Fibroblast of lung (primary cell): Measurements from ENCODE around the gene ARL5B. TPM values are rescaled to one million over a fixed set of nuclear protein-coding genes. Genes with fewer than 3 reads are reported as not detected.

ENCODE experiments used
- DNase-seq, 2 donors: peaks; one replicate each; pipeline versions ENCODE4 v3.0.0 to v3.0.0-alpha.2; 2010; ENCODE audit warnings: low read depth in 2 of 2
- H2AFZ ChIP-seq: 2 replicates; pipeline ENCODE4 v1.5.1; 2012; ENCODE audit warnings: low read length, control low read depth, inconsistent platforms
- H3K27ac ChIP-seq: 2 replicates; pipeline ENCODE4 v1.5.1; 2011; ENCODE audit warnings: low read length, control low read depth; ENCODE audit not compliant: insufficient read depth
- H3K27me3 ChIP-seq: 2 replicates; pipeline ENCODE4 v1.5.1; 2011; ENCODE audit warnings: mild to moderate bottlenecking, low read length; ENCODE audit not compliant: control insufficient read depth, insufficient read depth
- H3K36me3 ChIP-seq: 2 replicates; pipeline ENCODE4 v1.5.1; 2011; ENCODE audit warnings: low read length; ENCODE audit not compliant: control insufficient read depth, insufficient read depth
- H3K4me1 ChIP-seq: 2 replicates; pipeline ENCODE4 v1.5.1; 2011; ENCODE audit warnings: low read length; ENCODE audit not compliant: control insufficient read depth, insufficient read depth; ENCODE audit errors: extremely low read depth
- H3K4me2 ChIP-seq: 2 replicates; pipeline ENCODE4 v1.5.1; 2011; ENCODE audit warnings: low read length, control low read depth; ENCODE audit not compliant: insufficient read depth; ENCODE audit errors: extremely low read depth
- H3K4me3 ChIP-seq, 4 experiments: fragments of 200-600 bp in 1 of 4; sonication (generic) in 1 of 4; replicated peaks in 1 of 4; 2 replicates each; pipeline ENCODE4 v1.5.1; 2011 to 2016; ENCODE audit warnings: low read length in 4 of 4, low read depth in 3 of 4, mild to moderate bottlenecking in 3 of 4, control low read depth in 2 of 4, inconsistent platforms in 1 of 4, mixed read lengths in 1 of 4; ENCODE audit not compliant: insufficient read depth in 1 of 4; ENCODE audit errors: control extremely low read depth in 1 of 4
- H3K79me2 ChIP-seq: 2 replicates; pipeline ENCODE4 v1.5.1; 2012; ENCODE audit warnings: mild to moderate bottlenecking, low read length, inconsistent platforms; ENCODE audit not compliant: control insufficient read depth, insufficient read depth
- H3K9ac ChIP-seq: 2 replicates; pipeline ENCODE4 v1.5.1; 2011; ENCODE audit warnings: mild to moderate bottlenecking, low read length, control low read depth; ENCODE audit not compliant: insufficient read depth
- H3K9me3 ChIP-seq: 2 replicates; pipeline ENCODE4 v1.5.1; 2012; ENCODE audit warnings: low read depth, low read length; ENCODE audit not compliant: control insufficient read depth, insufficient read depth
- H4K20me1 ChIP-seq: 2 replicates; pipeline ENCODE4 v1.5.1; 2011; ENCODE audit warnings: low read length; ENCODE audit not compliant: control insufficient read depth, insufficient read depth; ENCODE audit errors: extremely low read depth
- EZH2 ChIP-seq: IDR thresholded peaks from 2 replicates; pipeline ENCODE4 v1.5.1; 2012; ENCODE audit warnings: low read length, control low read depth, mild to moderate bottlenecking; ENCODE audit errors: missing control alignments
- polyA plus RNA-seq, 2 donors: library from polyadenylated mRNA; depleted of rRNA in 1 of 2; stranded (reverse) in 1 of 2; unstranded in 1 of 2; fragments of >200 nt; gene quantifications; 2 replicates each; pipeline ENCODE4 v1.2.1, GENCODE V29; 2011 to 2012; ENCODE audit warnings: missing spikeins in 1 of 2
- total RNA-seq: library from RNA; depleted of rRNA; stranded (reverse); fragments of >200 nt; gene quantifications from 2 replicates; pipeline ENCODE4 v1.2.1, GENCODE V29; 2014
- TF ChIP-seq, protein P1 (sequence below), 2 donors: IDR thresholded peaks in 1 of 2; conservative IDR thresholded peaks in 1 of 2; 1 replicate in 1 of 2; 2 replicates in 1 of 2; pipeline ENCODE4 v1.5.1; 2011 to 2012; ENCODE audit warnings: low read length in 2 of 2, control low read depth in 1 of 2, inconsistent platforms in 1 of 2, low read depth in 1 of 2, mild to moderate bottlenecking in 1 of 2

Gene ARL5B
- total and polyA plus RNA-seq, 2 donors (not counting 1 experiment from before 2014, with no cell fraction given): 8.7 to 8.8 TPM

DNA sequence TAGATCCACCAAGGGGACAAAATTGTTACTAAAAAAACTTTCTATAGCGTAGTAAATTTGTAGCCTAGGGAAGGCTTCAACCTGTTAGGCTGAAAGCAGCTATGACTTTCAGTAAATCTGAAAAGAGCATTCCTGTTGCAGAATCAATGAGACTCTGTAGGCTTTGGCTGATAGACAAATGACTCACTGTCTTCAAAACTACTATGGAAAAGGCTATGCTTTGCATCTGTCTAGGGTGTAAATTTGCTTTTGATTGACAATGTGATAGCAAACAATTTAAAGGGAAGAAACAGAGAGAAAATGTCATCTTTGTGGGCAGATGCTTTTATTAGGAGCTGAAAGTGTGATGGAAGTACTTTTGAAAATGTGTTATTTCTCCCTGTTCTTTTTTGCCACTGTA, 60.6 kb downstream of the ARL5B start:
- H3K27me3 ChIP-seq: no peaks in the 10 kb centered on the region
- DNase-seq: peak; percentile 18 to 35
- H3K4me3 ChIP-seq: no peak overlapping the region
- H3K4me2 ChIP-seq: no peak overlapping the region
- no peak overlapping the region for H3K9ac ChIP-seq
- no peaks in the 10 kb centered on the region for H3K4me1 ChIP-seq
- H3K36me3 ChIP-seq: no peaks in the 10 kb centered on the region
- H2AFZ ChIP-seq: no peak overlapping the region
- H3K79me2 ChIP-seq: no peaks in the 10 kb centered on the region
- H4K20me1 ChIP-seq: no peaks in the 10 kb centered on the region
- TF ChIP-seq, protein P1, sequence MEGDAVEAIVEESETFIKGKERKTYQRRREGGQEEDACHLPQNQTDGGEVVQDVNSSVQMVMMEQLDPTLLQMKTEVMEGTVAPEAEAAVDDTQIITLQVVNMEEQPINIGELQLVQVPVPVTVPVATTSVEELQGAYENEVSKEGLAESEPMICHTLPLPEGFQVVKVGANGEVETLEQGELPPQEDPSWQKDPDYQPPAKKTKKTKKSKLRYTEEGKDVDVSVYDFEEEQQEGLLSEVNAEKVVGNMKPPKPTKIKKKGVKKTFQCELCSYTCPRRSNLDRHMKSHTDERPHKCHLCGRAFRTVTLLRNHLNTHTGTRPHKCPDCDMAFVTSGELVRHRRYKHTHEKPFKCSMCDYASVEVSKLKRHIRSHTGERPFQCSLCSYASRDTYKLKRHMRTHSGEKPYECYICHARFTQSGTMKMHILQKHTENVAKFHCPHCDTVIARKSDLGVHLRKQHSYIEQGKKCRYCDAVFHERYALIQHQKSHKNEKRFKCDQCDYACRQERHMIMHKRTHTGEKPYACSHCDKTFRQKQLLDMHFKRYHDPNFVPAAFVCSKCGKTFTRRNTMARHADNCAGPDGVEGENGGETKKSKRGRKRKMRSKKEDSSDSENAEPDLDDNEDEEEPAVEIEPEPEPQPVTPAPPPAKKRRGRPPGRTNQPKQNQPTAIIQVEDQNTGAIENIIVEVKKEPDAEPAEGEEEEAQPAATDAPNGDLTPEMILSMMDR (conservative IDR thresholded peaks at IDR 0.05 in 1 of 2, IDR thresholded peaks at IDR 0.05 in 1 of 2; ENCODE audit: low read depth in 1 of 2, low read length in 2 of 2): no peak
- TF ChIP-seq EZH2: no peak
- H3K27ac ChIP-seq: no peak overlapping the region
- H3K9me3 ChIP-seq: no peaks in the 10 kb centered on the region

DNA sequence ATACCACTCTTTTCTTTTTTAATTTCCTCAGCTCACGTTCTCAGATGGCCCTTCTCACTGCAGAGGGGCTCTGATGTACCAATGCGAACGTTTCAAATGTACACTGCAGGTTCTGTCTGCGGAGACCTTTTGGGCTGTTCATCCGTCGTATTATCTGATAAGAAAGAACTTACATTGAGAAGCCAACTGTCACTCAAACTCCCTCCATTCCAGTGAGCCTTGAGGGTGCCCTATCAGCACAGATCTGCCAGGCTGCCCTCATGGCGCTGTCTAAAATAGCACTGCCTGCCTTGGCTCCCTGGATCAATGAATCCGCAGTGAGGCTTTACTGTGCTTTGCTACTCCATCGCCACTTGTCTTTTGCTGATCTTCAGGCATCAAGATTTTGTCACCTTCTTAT, 61.8 kb downstream of the ARL5B start:
- Histone ChIP-seq H3K9ac (no peak overlapping the region), H2AFZ (no peak overlapping the region), H3K4me3 (no peak overlapping the region), H3K4me1 (no peaks in the 10 kb centered on the region), H3K36me3 (no peaks in the 10 kb centered on the region), H3K27ac (no peak overlapping the region), H4K20me1 (no peaks in the 10 kb centered on the region), H3K9me3 (no peaks in the 10 kb centered on the region), H3K79me2 (no peaks in the 10 kb centered on the region), H3K4me2 (no peak overlapping the region), H3K27me3 (no peaks in the 10 kb centered on the region)
- no peak for DNase-seq
- TF ChIP-seq EZH2: no peak

DNA sequence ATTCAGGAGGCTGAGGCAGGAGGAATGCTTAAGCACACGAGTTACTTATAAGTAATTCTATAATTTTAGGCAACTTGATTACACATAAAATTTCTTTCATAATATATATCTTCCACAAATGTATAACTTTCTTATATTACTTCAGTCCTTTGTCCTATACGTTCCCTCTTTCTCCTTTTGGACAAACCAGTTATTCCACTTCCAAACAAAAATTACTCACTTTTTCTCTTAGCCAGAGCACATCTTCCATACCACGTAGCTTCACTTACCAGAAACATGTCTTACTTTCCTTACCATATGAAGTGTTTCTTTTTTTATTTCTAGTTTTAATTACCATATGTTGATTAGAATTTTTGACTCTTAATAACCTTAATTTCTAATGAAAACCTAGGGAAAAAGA, 64.6 kb downstream of the ARL5B start:
- Histone ChIP-seq H2AFZ (no peak overlapping the region), H3K4me2 (no peak overlapping the region), H4K20me1 (no peaks in the 10 kb centered on the region), H3K9ac (no peak overlapping the region), H3K27ac (no peak overlapping the region), H3K36me3 (no peaks in the 10 kb centered on the region), H3K4me3 (no peak overlapping the region), H3K4me1 (no peaks in the 10 kb centered on the region), H3K9me3 (no peaks in the 10 kb centered on the region), H3K27me3 (no peaks in the 10 kb centered on the region), H3K79me2 (no peaks in the 10 kb centered on the region)
- no peak for DNase-seq
- no peak for TF ChIP-seq EZH2

Other genes with a start within 250 kb of the ARL5B start
- 9.4 and 11.8 TPM in 2 replicates for gene NSUN6, start 7.8 kb upstream of the ARL5B start, total RNA-seq
- 4.2 and 5.2 TPM in 2 replicates for gene NSUN6, start 7.8 kb upstream of the ARL5B start, polyA plus RNA-seq